Superior temporal gyrus (tissue), 1 donor: Measurements from ENCODE around the gene ASAP2.

ENCODE experiments used
- DNase-seq: peaks from one replicate; pipeline ENCODE4 v3.0.0-alpha.2; 2016; ENCODE audit errors: extremely low spot score

The ASAP2 gene

GRCh38 chr2:9184361-9184760 lies 22.3 kb upstream of the ASAP2 start:
- no peak for DNase-seq

DNA sequence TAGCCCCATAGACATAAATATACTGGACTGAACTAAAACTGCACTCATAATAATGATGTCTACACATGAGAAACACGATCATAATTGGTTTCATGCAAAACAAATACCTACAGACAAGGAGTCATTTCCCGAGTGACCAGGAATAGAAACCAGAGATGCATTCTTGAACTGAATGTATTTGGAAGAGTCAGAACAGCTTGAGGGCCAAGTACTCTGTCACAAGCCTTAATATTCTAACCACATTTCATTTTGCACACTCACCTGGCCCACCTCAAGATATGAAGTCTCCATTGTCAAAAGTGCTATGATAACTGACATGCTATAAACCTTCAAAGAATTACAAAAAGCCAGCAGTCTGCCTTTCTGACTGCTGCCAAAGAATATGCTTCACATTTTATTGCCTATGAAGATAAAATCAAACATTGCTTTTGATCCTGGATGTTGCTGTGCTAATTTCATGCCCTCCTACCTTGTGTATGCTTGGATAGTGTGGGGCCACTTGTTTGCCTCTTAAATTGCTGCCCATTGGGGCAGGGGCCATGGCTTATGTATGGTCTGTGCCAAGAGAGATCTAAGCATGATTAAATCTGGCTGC lies 18.9 kb upstream of the ASAP2 start:
- no peak for DNase-seq

DNA sequence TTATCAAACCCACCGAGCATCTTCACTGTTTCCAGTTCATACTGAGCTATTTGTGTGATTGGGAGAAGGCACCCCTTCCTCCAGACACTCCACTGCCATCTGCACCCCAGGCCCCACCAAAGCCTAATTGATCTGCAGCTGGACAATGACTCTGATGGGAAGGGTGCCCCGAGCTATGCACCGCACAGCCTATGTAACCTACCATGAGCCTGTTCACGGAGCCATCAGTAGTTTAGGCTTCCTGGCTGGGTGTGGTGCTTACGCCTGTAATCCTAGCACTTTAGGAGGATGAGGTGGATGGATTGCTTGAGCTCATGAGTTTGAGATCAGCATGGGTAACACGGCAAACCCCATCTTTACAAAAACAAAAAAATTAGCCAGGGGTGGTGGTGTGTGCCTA lies 17.8 kb upstream of the ASAP2 start:
- no peak for DNase-seq

DNA sequence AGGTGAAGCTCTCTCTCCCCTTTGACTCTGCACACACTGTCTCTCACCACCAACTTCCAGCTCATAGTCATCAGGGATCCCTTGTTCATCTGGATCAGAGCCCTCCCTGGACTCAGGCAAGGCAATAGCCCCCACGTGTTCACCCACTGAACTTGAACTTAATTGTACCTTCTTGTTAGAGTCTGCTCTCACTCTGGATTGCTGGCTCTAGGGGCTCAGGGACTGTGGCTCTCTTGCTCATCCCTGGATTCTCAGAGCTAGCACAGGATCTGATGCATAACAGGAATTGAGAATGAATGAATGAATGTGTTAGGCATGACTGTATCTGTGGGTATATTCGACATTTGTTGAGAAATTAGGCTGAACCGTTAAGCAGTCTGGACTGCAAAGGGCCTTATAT lies 16.7 kb upstream of the ASAP2 start:
- no peak for DNase-seq

- peak; percentile 49 for DNase-seq
Observed at GRCh38 chr2:9191041-9191481, 15.6 kb upstream of the ASAP2 start.

GRCh38 chr2:9192712-9193111 lies 13.9 kb upstream of the ASAP2 start:
- no peak for DNase-seq

GRCh38 chr2:9194352-9194751 lies 12.3 kb upstream of the ASAP2 start:
- no peak for DNase-seq

- DNase-seq = no peak
Observed at GRCh38 chr2:9196637-9197036, 10.0 kb upstream of the ASAP2 start.

- no peak for DNase-seq
Observed at GRCh38 chr2:9197916-9198315, 8.7 kb upstream of the ASAP2 start.

GRCh38 chr2:9199716-9200632 lies 6.6 kb upstream of the ASAP2 start:
- no peak for DNase-seq

- DNase-seq = no peak
Observed at GRCh38 chr2:9200633-9201015, 6.0 kb upstream of the ASAP2 start.

- DNase-seq = no peak
Observed at GRCh38 chr2:9201185-9201891, 5.3 kb upstream of the ASAP2 start.

- no peak for DNase-seq
Observed at GRCh38 chr2:9203006-9203405, 3.6 kb upstream of the ASAP2 start.

- DNase-seq = no peak
Observed at GRCh38 chr2:9203876-9204275, 2.7 kb upstream of the ASAP2 start.

- DNase-seq = no peak
Observed at GRCh38 chr2:9204939-9205338, 1.7 kb upstream of the ASAP2 start.

- DNase-seq = no peak
Observed at GRCh38 chr2:9205486-9205885, 1.1 kb upstream of the ASAP2 start.

GRCh38 chr2:9206991-9207640 lies 504 bp downstream of the ASAP2 start:
- DNase-seq = no peak

- peak; percentile 48 for DNase-seq
Observed at GRCh38 chr2:9207641-9208311, 1.2 kb downstream of the ASAP2 start.

- DNase-seq = peak; percentile 47
Observed at GRCh38 chr2:9208875-9209274, 2.3 kb downstream of the ASAP2 start.

DNA sequence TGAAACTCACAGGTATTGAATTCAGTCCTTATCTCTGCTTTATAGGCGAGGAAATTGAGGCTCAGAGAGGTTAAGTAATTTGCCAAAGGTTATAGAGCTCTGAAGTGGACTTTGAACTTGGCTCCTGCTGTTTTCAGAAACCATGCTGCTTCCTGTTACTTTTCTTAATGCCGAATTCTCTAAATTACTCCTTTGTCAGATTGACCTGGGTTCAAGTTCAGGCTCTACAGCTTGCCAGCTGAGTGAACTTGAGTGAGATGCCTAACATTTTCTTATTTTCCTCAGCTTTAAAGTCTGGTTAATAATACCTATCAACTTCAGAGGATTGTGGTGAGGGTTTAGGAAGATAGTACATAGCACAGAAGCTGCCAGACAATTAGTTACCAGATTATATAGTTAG lies 3.4 kb downstream of the ASAP2 start:
- DNase-seq = no peak

DNA sequence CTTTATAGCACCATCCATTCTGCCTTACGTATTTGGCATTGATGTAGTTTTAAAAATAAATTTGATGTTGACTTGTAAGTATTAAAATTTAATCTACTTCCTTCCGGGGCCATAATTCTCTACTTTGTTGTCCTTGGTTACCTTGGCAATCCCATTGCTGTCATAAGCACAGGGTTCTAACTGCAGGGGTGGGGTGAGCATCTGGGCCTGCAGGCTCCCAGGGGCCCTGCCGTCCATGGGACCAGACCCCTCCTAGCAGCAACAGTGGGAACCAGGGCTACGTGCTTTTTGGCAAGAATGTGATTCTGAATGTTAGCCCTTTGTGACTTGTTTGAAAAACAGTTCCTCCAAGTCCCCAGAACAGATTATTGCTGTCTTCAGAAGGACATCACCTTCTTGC lies 4.9 kb downstream of the ASAP2 start:
- DNase-seq = no peak
